ENCODE measurements around the gene PSIP1.

The PSIP1 gene

DNA sequence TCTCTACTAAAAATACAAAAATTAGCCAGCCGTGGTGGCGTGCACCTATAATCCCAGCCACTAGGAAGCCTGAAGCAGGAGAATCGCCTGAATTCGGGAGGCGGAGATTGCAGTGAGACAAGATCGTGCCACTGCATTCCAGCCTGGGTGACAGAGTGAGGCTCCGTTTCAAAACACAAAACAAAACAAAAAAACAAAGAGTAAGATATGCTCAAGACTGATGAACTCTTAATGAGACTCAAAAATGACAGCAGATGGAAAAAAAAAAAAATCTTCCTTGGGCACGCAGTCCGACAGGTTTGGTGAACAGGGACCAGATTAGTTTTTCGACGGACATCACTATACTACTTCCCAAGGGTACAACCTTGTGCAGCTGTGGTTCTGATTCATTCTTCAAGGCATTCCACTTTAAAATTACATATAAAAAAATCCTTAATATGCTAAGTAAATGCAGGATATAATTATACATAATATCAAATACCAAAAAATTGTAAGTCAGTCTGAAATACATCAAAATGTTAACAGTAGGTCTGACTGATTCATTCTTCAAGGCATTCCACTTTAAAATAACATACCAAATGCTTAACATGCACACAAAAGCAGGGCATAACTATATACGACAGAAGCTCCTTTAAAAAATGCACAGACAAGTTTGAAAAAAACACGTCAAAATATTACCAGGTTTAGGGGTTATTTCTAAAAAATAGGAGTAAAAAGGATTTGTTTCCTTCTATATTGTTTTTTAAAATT lies 12.3 kb downstream of the PSIP1 start:
- ChIA-PET CTCF (interaction anchor here (0.6 kb wide), 1 partner anchor 42 kb away, joined by 7 read pairs; no protein-coding TSS in a partner anchor), POLR2A (no interaction called here)
- Histone ChIP-seq H3K27ac (ENCODE audit: extremely low read depth, low read depth, low read length) (no peak overlapping the region), H3K36me3 (ENCODE audit: control insufficient read depth in 2 of 2, insufficient read depth in 1 of 2, low read length in 2 of 2) (peaks cover 40 to 73% of the 10 kb centered on the region in 2 experiments), H3K9me3 (ENCODE audit: control insufficient read depth, insufficient read depth, low read depth, low read length) (no peaks in the 10 kb centered on the region), H3K4me1 (ENCODE audit: control insufficient read depth, insufficient read depth, low read length) (peaks cover 9% of the 10 kb centered on the region), H3K4me3 (ENCODE audit: low read depth, low read length) (no peak overlapping the region)
- no peak for TF ChIP-seq YY1 (tag by site-specific recombination; IDR thresholded peaks at IDR 0.05)
- TF ChIP-seq ZBTB20 (tag by site-specific recombination; IDR thresholded peaks at IDR 0.05), result no peak
- TF ChIP-seq GLIS1 (tag by site-specific recombination; IDR thresholded peaks at IDR 0.05), result no peak
- TF ChIP-seq ZNF350 (tag by site-specific recombination; IDR thresholded peaks at IDR 0.05), result no peak
- TF ChIP-seq ZNF211 (tag by site-specific recombination; IDR thresholded peaks at IDR 0.05; ENCODE audit: low read depth), result no peak
- no peak for TF ChIP-seq ZNF23 (tag by site-specific recombination; IDR thresholded peaks at IDR 0.05; ENCODE audit: borderline replicate concordance)
- no peak for TF ChIP-seq HOXC10 (CRISPR knock-in tag; IDR thresholded peaks at IDR 0.05)
- TF ChIP-seq ZFP37 (tag by site-specific recombination; IDR thresholded peaks at IDR 0.05), result no peak
- TF ChIP-seq ZNF221 (tag by site-specific recombination; IDR thresholded peaks at IDR 0.05; ENCODE audit: borderline replicate concordance), result no peak
- TF ChIP-seq ZNF654 (tag by site-specific recombination; IDR thresholded peaks at IDR 0.05; ENCODE audit: low read depth), result no peak
- no peak for TF ChIP-seq ZNF404 (tag by site-specific recombination; IDR thresholded peaks at IDR 0.05)
- TF ChIP-seq ZSCAN5A (tag by site-specific recombination; IDR thresholded peaks at IDR 0.05), result no peak
- TF ChIP-seq YY2 (tag by site-specific recombination; IDR thresholded peaks at IDR 0.05), result no peak
- TF ChIP-seq, protein P1, sequence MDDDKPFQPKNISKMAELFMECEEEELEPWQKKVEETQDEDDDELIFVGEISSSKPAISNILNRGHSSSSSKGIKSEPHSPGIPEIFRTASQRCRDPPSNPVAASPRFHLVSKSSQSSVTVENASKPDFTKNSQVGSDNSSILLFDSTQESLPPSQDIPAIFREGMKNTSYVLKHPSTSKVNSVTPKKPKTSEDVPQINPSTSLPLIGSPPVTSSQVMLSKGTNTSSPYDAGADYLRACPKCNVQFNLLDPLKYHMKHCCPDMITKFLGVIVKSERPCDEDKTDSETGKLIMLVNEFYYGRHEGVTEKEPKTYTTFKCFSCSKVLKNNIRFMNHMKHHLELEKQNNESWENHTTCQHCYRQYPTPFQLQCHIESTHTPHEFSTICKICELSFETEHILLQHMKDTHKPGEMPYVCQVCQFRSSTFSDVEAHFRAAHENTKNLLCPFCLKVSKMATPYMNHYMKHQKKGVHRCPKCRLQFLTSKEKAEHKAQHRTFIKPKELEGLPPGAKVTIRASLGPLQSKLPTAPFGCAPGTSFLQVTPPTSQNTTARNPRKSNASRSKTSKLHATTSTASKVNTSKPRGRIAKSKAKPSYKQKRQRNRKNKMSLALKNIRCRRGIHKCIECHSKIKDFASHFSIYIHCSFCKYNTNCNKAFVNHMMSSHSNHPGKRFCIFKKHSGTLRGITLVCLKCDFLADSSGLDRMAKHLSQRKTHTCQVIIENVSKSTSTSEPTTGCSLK (tag by site-specific recombination; IDR thresholded peaks at IDR 0.05), result no peak
- TF ChIP-seq ZNF239 (tag by site-specific recombination; IDR thresholded peaks at IDR 0.05), result no peak
- no peak for TF ChIP-seq FEZF1 (tag by site-specific recombination; IDR thresholded peaks at IDR 0.05)
- no peak for TF ChIP-seq ZNF121 (tag by site-specific recombination; IDR thresholded peaks at IDR 0.05)
- no peak for TF ChIP-seq ZNF184 (tag by site-specific recombination; IDR thresholded peaks at IDR 0.05)

DNA sequence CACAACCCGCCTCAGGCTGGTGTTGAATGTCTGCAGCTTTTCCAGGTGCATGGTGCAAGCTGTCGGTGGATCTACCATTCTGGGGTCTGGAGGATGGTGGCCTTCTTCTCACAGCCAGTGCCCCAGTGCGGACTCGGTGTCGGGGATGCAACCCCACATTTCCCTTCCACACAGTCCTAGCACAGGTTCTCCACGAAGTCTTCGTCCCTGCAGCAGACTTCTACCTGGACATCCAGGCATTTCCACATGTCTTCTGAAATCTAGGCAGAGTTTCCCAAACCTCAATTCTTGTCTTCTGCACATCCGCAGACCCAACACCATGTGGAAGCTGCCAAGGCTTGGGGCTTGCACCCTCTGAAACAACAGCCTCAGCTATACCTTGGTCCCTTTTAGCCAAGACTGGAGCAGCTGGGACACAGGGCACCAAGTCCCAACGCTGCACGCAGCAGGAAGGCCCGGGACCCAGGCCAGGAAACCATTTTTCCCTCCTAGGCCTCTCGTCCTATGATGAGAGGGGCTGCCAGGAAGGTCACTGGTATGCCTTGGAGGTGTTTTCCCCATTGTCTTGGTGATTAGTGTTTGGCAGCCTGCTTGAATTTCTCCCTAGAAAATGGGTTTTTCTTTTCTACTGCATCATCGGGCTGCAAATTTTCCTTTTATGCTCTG lies 18.2 kb downstream of the PSIP1 start:
- Histone ChIP-seq H3K36me3 (ENCODE audit: control insufficient read depth in 2 of 2, insufficient read depth in 1 of 2, low read length in 2 of 2) (peaks cover 34 to 62% of the 10 kb centered on the region in 2 experiments), H3K9me3 (ENCODE audit: control insufficient read depth, insufficient read depth, low read depth, low read length) (no peaks in the 10 kb centered on the region), H3K4me3 (ENCODE audit: low read depth, low read length) (no peak overlapping the region), H3K4me1 (ENCODE audit: control insufficient read depth, insufficient read depth, low read length) (no peaks in the 10 kb centered on the region), H3K27ac (ENCODE audit: extremely low read depth, low read depth, low read length) (no peak overlapping the region)
- CTCF ChIA-PET, result no interaction called here
- POLR2A ChIA-PET, result no interaction called here
- TF ChIP-seq ZNF585B (tag by site-specific recombination; IDR thresholded peaks at IDR 0.05) (peak; percentile 94), ZNF664 (tag by site-specific recombination; IDR thresholded peaks at IDR 0.05) (no peak), ZFHX2 (tag by site-specific recombination; conservative IDR thresholded peaks at IDR 0.05) (no peak), SETDB1 (IDR thresholded peaks at IDR 0.05; ENCODE audit: insufficient read length, low read length) (peak; percentile 67), TRIM28 (IDR thresholded peaks at IDR 0.05; ENCODE audit: borderline replicate concordance, low read length) (peak; percentile 57; the same call in 1 of the 2 replicates)
